K562 (cell line): Measurements from ENCODE around the gene LAIR2. TPM values are rescaled to one million over a fixed set of nuclear protein-coding genes. Genes with fewer than 3 reads are reported as not detected.

Experiments
- ASH1L ChIP-seq: fragments of 450-650 bp; IDR thresholded peaks from 2 replicates; pipeline ENCODE4 v1.6.1; 2018; ENCODE audit warnings: borderline replicate concordance, mild to moderate bottlenecking, low read depth; ENCODE audit not compliant: partially characterized antibody
- ATF1 ChIP-seq, 2 experiments: fragments of 450-650 bp in 1 of 2; IDR thresholded peaks; 2 replicates each; pipeline ENCODE4 v1.6.1; 2016; ENCODE audit warnings: missing compliant biosample characterization in 1 of 2, missing genetic modification characterization in 1 of 2
- BACH1 ChIP-seq: fragments of 200-800 bp; sonication (Bioruptor generic); IDR thresholded peaks from 2 replicates; pipeline ENCODE4 v1.6.1; 2016; ENCODE audit warnings: missing genetic modification characterization, missing compliant biosample characterization
- BRCA1 ChIP-seq, 2 experiments: fragments of 450-650 bp in 1 of 2; sonication (generic) in 1 of 2; formaldehyde crosslinking in 1 of 2; IDR thresholded peaks; 2 replicates each; pipeline versions ENCODE4 v1.5.0 to v1.6.1; 2017 to 2020; ENCODE audit warnings: mild to moderate bottlenecking in 1 of 2, missing genetic modification reagents in 1 of 2
- DACH1 ChIP-seq: fragments of 450-650 bp; IDR thresholded peaks from 2 replicates; pipeline ENCODE4 v1.6.1; 2018; ENCODE audit not compliant: partially characterized antibody
- ELF2 ChIP-seq: fragments of 250-450 bp; sonication (Bioruptor Pico); IDR thresholded peaks from 2 replicates; pipeline ENCODE4 v1.5.0; 2021; ENCODE audit warnings: mild to moderate bottlenecking
- ERF ChIP-seq: fragments of 450-650 bp; formaldehyde crosslinking; IDR thresholded peaks from 2 replicates; pipeline ENCODE4 v1.4.0; 2020; ENCODE audit warnings: mild to moderate bottlenecking, mixed read lengths
- FOXA1 ChIP-seq: fragments of 450-650 bp; IDR thresholded peaks from 2 replicates; pipeline ENCODE4 v1.6.1; 2016; ENCODE audit warnings: mild to moderate bottlenecking, borderline replicate concordance
- HNRNPUL1 ChIP-seq: fragments of 200-400 bp; formaldehyde crosslinking; IDR thresholded peaks from 2 replicates; pipeline ENCODE4 v1.6.1; 2017; ENCODE audit warnings: low read length
- IFI16 ChIP-seq: fragments of 250-450 bp; sonication (Bioruptor Pico); IDR thresholded peaks from 2 replicates; pipeline ENCODE4 v2.1.2; 2022; ENCODE audit warnings: mild to moderate bottlenecking, inconsistent platforms
- MAZ ChIP-seq, 2 experiments: fragments of 450-650 bp in 1 of 2; sonication (generic) in 1 of 2; formaldehyde crosslinking; IDR thresholded peaks in 1 of 2; conservative IDR thresholded peaks in 1 of 2; 2 replicates each; pipeline versions ENCODE4 v1.4.0 to v1.5.0; 2020; ENCODE audit warnings: mild to moderate bottlenecking in 1 of 2, missing genetic modification reagents in 1 of 2
- PHF21A ChIP-seq: fragments of 450-650 bp; IDR thresholded peaks from 2 replicates; pipeline ENCODE4 v1.6.1; 2017; ENCODE audit warnings: low read depth, borderline replicate concordance
- SMARCE1 ChIP-seq: fragments of 450-650 bp; IDR thresholded peaks from 2 replicates; pipeline ENCODE4 v1.7.1; 2016; ENCODE audit warnings: mild to moderate bottlenecking
- ZNF23 ChIP-seq: fragments of 250-450 bp; sonication (Bioruptor Pico); IDR thresholded peaks from 2 replicates; pipeline ENCODE4 v1.4.0; 2020; ENCODE audit warnings: mild to moderate bottlenecking
- ZNF232 ChIP-seq: sonication (generic); formaldehyde crosslinking; IDR thresholded peaks from 2 replicates; pipeline ENCODE4 v1.8.0; 2022; ENCODE audit warnings: mild to moderate bottlenecking, missing genetic modification reagents
- ZNF24 ChIP-seq: fragments of 450-650 bp; IDR thresholded peaks from 2 replicates; pipeline ENCODE4 v1.6.1; 2016
- ZNF311 ChIP-seq: fragments of 250-450 bp; sonication (Bioruptor Pico); IDR thresholded peaks from 2 replicates; pipeline ENCODE4 v1.4.0; 2020; ENCODE audit warnings: mild to moderate bottlenecking, moderate library complexity
- ZNF699 ChIP-seq: fragments of 250-450 bp; sonication (Bioruptor Pico); IDR thresholded peaks from 2 replicates; pipeline ENCODE4 v1.8.0; 2021; ENCODE audit warnings: mild to moderate bottlenecking, moderate library complexity; ENCODE audit not compliant: insufficient replicate concordance
- polyA plus RNA-seq, 8 experiments: library from polyadenylated mRNA; depleted of rRNA in 4 of 8; stranded (reverse) in 5 of 8; unstranded in 3 of 8; fragments of >200 nt; fragmentation: Nextera tagmentation in 2 of 8; fragmentation: Illumina TruSeq in 1 of 8; extraction: Ambion mirVana in 2 of 8; extraction: Trizol in 1 of 8; gene quantifications; 2 replicates each; pipeline versions ENCODE4 v1.2.1 to v1.2.3, GENCODE V29; 2011 to 2014; ENCODE audit warnings: inconsistent platforms in 1 of 8, missing spikeins in 1 of 8
- total RNA-seq, 7 experiments: library from RNA; depleted of rRNA in 6 of 7; stranded (reverse); fragments of >200 nt in 6 of 7; fragmentation: Illumina TruSeq in 2 of 7; extraction: Trizol in 2 of 7; gene quantifications; 2 replicates each; pipeline versions ENCODE4 v1.2.1 to v1.2.3, GENCODE V29; 2011 to 2021; ENCODE audit warnings: low replicate concordance in 1 of 7
- TF ChIP-seq, protein P1 (sequence below): fragments of 250-450 bp; sonication (Bioruptor Pico); IDR thresholded peaks from 2 replicates; pipeline ENCODE4 v1.4.0; 2020; ENCODE audit warnings: mild to moderate bottlenecking, moderate library complexity, borderline replicate concordance
- TF ChIP-seq, protein P2 (sequence below): sonication (generic); formaldehyde crosslinking; IDR thresholded peaks from 2 replicates; pipeline ENCODE4 v1.8.0; 2023; ENCODE audit warnings: mild to moderate bottlenecking, missing genetic modification reagents
- TF ChIP-seq, protein P3 (sequence below): sonication (generic); formaldehyde crosslinking; IDR thresholded peaks from 2 replicates; pipeline ENCODE4 v1.8.0; 2022; ENCODE audit warnings: mild to moderate bottlenecking, missing genetic modification reagents

Gene LAIR2
- total and polyA plus RNA-seq, 9 of the 15 experiments (the other 6 are each of a cell fraction or from before 2014, with no cell fraction given), result not detected

DNA sequence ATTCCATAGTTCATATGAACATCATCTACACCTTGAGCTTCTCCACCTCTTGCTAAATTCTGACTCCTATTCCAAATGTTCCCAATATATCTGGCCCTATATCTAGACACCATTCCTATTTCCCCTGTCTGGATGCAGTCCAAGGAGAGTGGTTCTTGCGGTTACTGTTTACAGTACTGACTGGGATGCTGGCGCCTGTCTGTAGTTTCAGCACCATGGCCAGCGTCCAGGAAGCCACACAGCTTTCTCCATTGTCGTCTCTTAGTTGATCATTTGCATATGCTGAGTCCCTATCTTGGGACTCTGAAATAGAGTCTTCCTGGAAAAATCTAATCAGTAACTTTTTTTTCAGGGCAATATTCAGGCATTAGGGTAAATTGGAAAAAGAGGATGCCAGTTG lies 14.9 kb downstream of the LAIR2 start (continued):
- TF ChIP-seq, protein P1, sequence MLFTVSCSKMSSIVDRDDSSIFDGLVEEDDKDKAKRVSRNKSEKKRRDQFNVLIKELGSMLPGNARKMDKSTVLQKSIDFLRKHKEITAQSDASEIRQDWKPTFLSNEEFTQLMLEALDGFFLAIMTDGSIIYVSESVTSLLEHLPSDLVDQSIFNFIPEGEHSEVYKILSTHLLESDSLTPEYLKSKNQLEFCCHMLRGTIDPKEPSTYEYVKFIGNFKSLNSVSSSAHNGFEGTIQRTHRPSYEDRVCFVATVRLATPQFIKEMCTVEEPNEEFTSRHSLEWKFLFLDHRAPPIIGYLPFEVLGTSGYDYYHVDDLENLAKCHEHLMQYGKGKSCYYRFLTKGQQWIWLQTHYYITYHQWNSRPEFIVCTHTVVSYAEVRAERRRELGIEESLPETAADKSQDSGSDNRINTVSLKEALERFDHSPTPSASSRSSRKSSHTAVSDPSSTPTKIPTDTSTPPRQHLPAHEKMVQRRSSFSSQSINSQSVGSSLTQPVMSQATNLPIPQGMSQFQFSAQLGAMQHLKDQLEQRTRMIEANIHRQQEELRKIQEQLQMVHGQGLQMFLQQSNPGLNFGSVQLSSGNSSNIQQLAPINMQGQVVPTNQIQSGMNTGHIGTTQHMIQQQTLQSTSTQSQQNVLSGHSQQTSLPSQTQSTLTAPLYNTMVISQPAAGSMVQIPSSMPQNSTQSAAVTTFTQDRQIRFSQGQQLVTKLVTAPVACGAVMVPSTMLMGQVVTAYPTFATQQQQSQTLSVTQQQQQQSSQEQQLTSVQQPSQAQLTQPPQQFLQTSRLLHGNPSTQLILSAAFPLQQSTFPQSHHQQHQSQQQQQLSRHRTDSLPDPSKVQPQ (CRISPR knock-in tag), result no peak
- TF ChIP-seq SMARCE1 (no peak), FOXA1 (no peak), BACH1 (peak; percentile 44; the same call in 1 of the 2 replicates), PHF21A (no peak), ZNF232 (CRISPR knock-in tag) (peak; percentile 65; the same call in 1 of the 2 replicates), ATF1 (CRISPR knock-in tag; IDR thresholded peaks at IDR 0.05) (no peak), ATF1 (tag; IDR thresholded peaks at IDR 0.05) (no peak), ZNF699 (no peak), DACH1 (no peak), ZNF311 (CRISPR knock-in tag) (0 out of 2 replicates have a peak, but pooled peaks have one; percentile 35), ZNF23 (CRISPR knock-in tag) (no peak), ASH1L (no peak), ZNF24 (no peak), IFI16 (no peak), HNRNPUL1 (no peak), MAZ (CRISPR knock-in tag; conservative IDR thresholded peaks at IDR 0.05 in 1 of 2, IDR thresholded peaks at IDR 0.05 in 1 of 2) (peak in 1 of 2 experiments; percentile 29; a peak in 1 of 4 replicates), ERF (CRISPR knock-in tag) (no peak), BRCA1 (IDR thresholded peaks at IDR 0.05) (no peak), BRCA1 (CRISPR knock-in tag; IDR thresholded peaks at IDR 0.05) (no peak), ELF2 (CRISPR knock-in tag) (no peak)
- TF ChIP-seq, protein P2, sequence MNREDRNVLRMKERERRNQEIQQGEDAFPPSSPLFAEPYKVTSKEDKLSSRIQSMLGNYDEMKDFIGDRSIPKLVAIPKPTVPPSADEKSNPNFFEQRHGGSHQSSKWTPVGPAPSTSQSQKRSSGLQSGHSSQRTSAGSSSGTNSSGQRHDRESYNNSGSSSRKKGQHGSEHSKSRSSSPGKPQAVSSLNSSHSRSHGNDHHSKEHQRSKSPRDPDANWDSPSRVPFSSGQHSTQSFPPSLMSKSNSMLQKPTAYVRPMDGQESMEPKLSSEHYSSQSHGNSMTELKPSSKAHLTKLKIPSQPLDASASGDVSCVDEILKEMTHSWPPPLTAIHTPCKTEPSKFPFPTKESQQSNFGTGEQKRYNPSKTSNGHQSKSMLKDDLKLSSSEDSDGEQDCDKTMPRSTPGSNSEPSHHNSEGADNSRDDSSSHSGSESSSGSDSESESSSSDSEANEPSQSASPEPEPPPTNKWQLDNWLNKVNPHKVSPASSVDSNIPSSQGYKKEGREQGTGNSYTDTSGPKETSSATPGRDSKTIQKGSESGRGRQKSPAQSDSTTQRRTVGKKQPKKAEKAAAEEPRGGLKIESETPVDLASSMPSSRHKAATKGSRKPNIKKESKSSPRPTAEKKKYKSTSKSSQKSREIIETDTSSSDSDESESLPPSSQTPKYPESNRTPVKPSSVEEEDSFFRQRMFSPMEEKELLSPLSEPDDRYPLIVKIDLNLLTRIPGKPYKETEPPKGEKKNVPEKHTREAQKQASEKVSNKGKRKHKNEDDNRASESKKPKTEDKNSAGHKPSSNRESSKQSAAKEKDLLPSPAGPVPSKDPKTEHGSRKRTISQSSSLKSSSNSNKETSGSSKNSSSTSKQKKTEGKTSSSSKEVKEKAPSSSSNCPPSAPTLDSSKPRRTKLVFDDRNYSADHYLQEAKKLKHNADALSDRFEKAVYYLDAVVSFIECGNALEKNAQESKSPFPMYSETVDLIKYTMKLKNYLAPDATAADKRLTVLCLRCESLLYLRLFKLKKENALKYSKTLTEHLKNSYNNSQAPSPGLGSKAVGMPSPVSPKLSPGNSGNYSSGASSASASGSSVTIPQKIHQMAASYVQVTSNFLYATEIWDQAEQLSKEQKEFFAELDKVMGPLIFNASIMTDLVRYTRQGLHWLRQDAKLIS (CRISPR knock-in tag), result no peak
- TF ChIP-seq, protein P3, sequence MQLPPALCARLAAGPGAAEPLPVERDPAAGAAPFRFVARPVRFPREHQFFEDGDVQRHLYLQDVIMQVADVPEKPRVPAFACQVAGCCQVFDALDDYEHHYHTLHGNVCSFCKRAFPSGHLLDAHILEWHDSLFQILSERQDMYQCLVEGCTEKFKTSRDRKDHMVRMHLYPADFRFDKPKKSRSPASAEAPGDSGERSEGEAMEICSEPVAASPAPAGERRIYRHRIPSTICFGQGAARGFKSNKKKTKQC (CRISPR knock-in tag), result 0 out of 2 replicates have a peak, but pooled peaks have one; percentile 61
